DND-41 (cell line): Measurements from ENCODE around the gene RRAGD.

Experiments
- CTCF ChIP-seq: IDR thresholded peaks from 2 replicates; pipeline ENCODE4 v1.5.1; 2012; ENCODE audit warnings: borderline replicate concordance, low read length, moderate library complexity, mild to moderate bottlenecking; ENCODE audit not compliant: poor library complexity, severe bottlenecking; ENCODE audit errors: extremely low read depth
- EZH2 ChIP-seq: IDR thresholded peaks from 3 replicates; pipeline ENCODE4 v1.6.1; 2012; ENCODE audit warnings: borderline replicate concordance, low read depth, mild to moderate bottlenecking, moderate library complexity, low read length, inconsistent platforms; ENCODE audit not compliant: severe bottlenecking

DNA sequence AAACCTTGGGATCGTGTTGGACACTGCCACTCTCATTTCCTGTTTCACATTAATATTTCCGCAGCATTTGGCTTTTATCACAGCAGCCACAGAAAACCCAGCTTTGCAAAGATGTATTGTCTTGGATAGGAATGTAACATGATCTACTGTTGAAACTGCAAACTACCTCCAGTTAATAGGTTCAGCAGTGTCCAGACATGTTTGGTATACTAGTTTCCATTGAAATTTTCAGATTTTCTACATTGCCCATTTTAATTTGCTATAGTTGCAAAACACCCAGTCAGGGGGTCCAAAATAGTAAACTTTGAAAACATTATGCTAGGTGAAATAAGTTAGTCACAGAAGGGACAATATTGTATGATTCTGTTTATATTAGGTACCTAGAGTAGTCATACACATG lies 24.2 kb upstream of the RRAGD start:
- TF ChIP-seq CTCF: no peak
- no peak for TF ChIP-seq EZH2
